H9 (cell line): Measurements from ENCODE around the gene CD151. TPM values are rescaled to one million over a fixed set of nuclear protein-coding genes. Genes with fewer than 3 reads are reported as not detected.
A peak's percentile ranks its signal among the peaks of the same experiment; 100 is the strongest.

Experiments
- DNase-seq: peaks from one replicate; pipeline ENCODE4 v3.0.0-alpha.2; 2017
- H2AFZ ChIP-seq: one replicate; pipeline ENCODE4 v1.6.1; 2013; ENCODE audit warnings: mild to moderate bottlenecking, low read length, control low read depth, moderate library complexity
- H2AK5ac ChIP-seq: 2 replicates; pipeline ENCODE4 v1.6.1; 2013; ENCODE audit warnings: low read length, control low read depth, mixed read lengths; ENCODE audit not compliant: insufficient read length
- H2BK120ac ChIP-seq: one replicate; pipeline ENCODE4 v1.6.1; 2013; ENCODE audit warnings: low read depth, mild to moderate bottlenecking, low read length, control low read depth, inconsistent platforms; ENCODE audit not compliant: poor library complexity, severe bottlenecking
- H2BK12ac ChIP-seq: 2 replicates; pipeline ENCODE4 v1.6.1; 2013; ENCODE audit warnings: low read length, control low read depth, mixed read lengths, low read depth; ENCODE audit not compliant: insufficient read length
- H2BK15ac ChIP-seq: 2 replicates; pipeline ENCODE4 v1.6.1; 2013; ENCODE audit warnings: low read depth, low read length, control low read depth
- H2BK20ac ChIP-seq: one replicate; pipeline ENCODE4 v1.6.1; 2013; ENCODE audit warnings: low read depth, mild to moderate bottlenecking, low read length, control low read depth, inconsistent platforms; ENCODE audit not compliant: poor library complexity, severe bottlenecking
- H2BK5ac ChIP-seq: 2 replicates; pipeline ENCODE4 v1.6.1; 2013; ENCODE audit warnings: low read length, control low read depth, mixed read lengths; ENCODE audit not compliant: insufficient read length
- H3K14ac ChIP-seq: 2 replicates; pipeline ENCODE4 v1.6.1; 2013; ENCODE audit warnings: low read length, control low read depth; ENCODE audit not compliant: insufficient read depth
- H3K18ac ChIP-seq: 2 replicates; pipeline ENCODE4 v1.6.1; 2013; ENCODE audit warnings: low read depth, mild to moderate bottlenecking, mixed read lengths, low read length, control low read depth; ENCODE audit not compliant: insufficient read length
- H3K23ac ChIP-seq: 2 replicates; pipeline ENCODE4 v1.6.1; 2013; ENCODE audit warnings: low read length, control low read depth, mixed read lengths, low read depth; ENCODE audit not compliant: insufficient read length
- H3K23me2 ChIP-seq: 2 replicates; pipeline ENCODE4 v1.6.1; 2013; ENCODE audit warnings: low read depth, mild to moderate bottlenecking, mixed read lengths, low read length, control low read depth; ENCODE audit not compliant: insufficient read length, poor library complexity, severe bottlenecking
- H3K27ac ChIP-seq: 2 replicates; pipeline ENCODE4 v1.5.1; 2013; ENCODE audit warnings: low read length, control low read depth, mixed read lengths, low read depth; ENCODE audit not compliant: insufficient read length
- H3K27me3 ChIP-seq: 2 replicates; pipeline ENCODE4 v1.6.1; 2013; ENCODE audit warnings: low read length, control low read depth, inconsistent platforms; ENCODE audit not compliant: insufficient read depth
- H3K4ac ChIP-seq: 2 replicates; pipeline ENCODE4 v1.6.1; 2013; ENCODE audit warnings: low read depth, mild to moderate bottlenecking, control low read depth, inconsistent platforms, low read length, moderate library complexity
- H3K4me1 ChIP-seq: 2 replicates; pipeline ENCODE4 v1.6.1; 2013; ENCODE audit warnings: low read length, control low read depth, inconsistent platforms; ENCODE audit not compliant: insufficient read depth
- H3K4me2 ChIP-seq: 2 replicates; pipeline ENCODE4 v1.6.1; 2013; ENCODE audit warnings: low read length, control low read depth, mixed read lengths; ENCODE audit not compliant: insufficient read length, insufficient read depth
- H3K56ac ChIP-seq: 2 replicates; pipeline ENCODE4 v1.6.1; 2013; ENCODE audit warnings: low read depth, mild to moderate bottlenecking, mixed read lengths, low read length, control low read depth; ENCODE audit not compliant: insufficient read length
- H3K79me1 ChIP-seq: 2 replicates; pipeline ENCODE4 v1.6.1; 2013; ENCODE audit warnings: low read depth, mild to moderate bottlenecking, moderate library complexity, low read length, control low read depth, inconsistent platforms; ENCODE audit not compliant: insufficient read depth, poor library complexity, severe bottlenecking
- H3K79me2 ChIP-seq: 2 replicates; pipeline ENCODE4 v1.6.1; 2013; ENCODE audit warnings: low read length, control low read depth, inconsistent platforms; ENCODE audit not compliant: insufficient read depth
- H3K9ac ChIP-seq: 2 replicates; pipeline ENCODE4 v1.6.1; 2013; ENCODE audit warnings: low read length, control low read depth, mixed read lengths; ENCODE audit not compliant: insufficient read length; ENCODE audit errors: extremely low read depth
- H3K9me3 ChIP-seq: one replicate; pipeline ENCODE4 v1.6.1; 2013; ENCODE audit warnings: low read depth, low read length, inconsistent platforms; ENCODE audit not compliant: control insufficient read depth
- H3T11ph ChIP-seq: one replicate; pipeline ENCODE4 v1.6.1; 2013; ENCODE audit warnings: mild to moderate bottlenecking, low read length, control low read depth, inconsistent platforms
- H4K20me1 ChIP-seq: one replicate; pipeline ENCODE4 v1.6.1; 2013; ENCODE audit not compliant: control insufficient read depth, insufficient read length, insufficient read depth
- H4K5ac ChIP-seq: 2 replicates; pipeline ENCODE4 v1.6.1; 2013; ENCODE audit warnings: low read depth, mild to moderate bottlenecking, mixed read lengths, low read length, control low read depth; ENCODE audit not compliant: insufficient read length
- H4K8ac ChIP-seq: replicated peaks from 2 replicates; pipeline ENCODE4 v1.6.1; 2013; ENCODE audit warnings: low read length, control low read depth, mixed read lengths, low read depth; ENCODE audit not compliant: insufficient read length
- H4K91ac ChIP-seq: 2 replicates; pipeline ENCODE4 v1.6.1; 2013; ENCODE audit warnings: low read depth, mild to moderate bottlenecking, moderate library complexity, mixed read lengths, low read length, control low read depth; ENCODE audit not compliant: insufficient read length
- H3K27ac Mint-ChIP-seq, 3 experiments: 2 replicates in 2 of 3; 3 replicates in 1 of 3; pipeline ENCODE4 v1.8.0; 2020 to 2021; ENCODE audit warnings: mixed read lengths in 3 of 3, mild to moderate bottlenecking in 1 of 3, moderate library complexity in 1 of 3
- H3K27me3 Mint-ChIP-seq: 2 replicates; pipeline ENCODE4 v1.8.0; 2021; ENCODE audit warnings: low read depth, mild to moderate bottlenecking, moderate library complexity, mixed read lengths
- H3K36me3 Mint-ChIP-seq, 3 experiments: 2 replicates in 2 of 3; 3 replicates in 1 of 3; pipeline ENCODE4 v1.8.0; 2020 to 2021; ENCODE audit warnings: low read depth in 3 of 3, mixed read lengths in 3 of 3; ENCODE audit not compliant: insufficient read depth in 1 of 3
- H3K4me1 Mint-ChIP-seq, 2 experiments: 2 replicates each; pipeline ENCODE4 v1.8.0; 2020; ENCODE audit warnings: mixed read lengths in 2 of 2
- H3K4me3 Mint-ChIP-seq, 2 experiments: 2 replicates in 1 of 2; 3 replicates in 1 of 2; pipeline ENCODE4 v1.8.0; 2020 to 2021; ENCODE audit warnings: mild to moderate bottlenecking in 2 of 2, mixed read lengths in 2 of 2, moderate library complexity in 1 of 2
- H3K9me3 Mint-ChIP-seq, 2 experiments: 2 replicates in 1 of 2; 3 replicates in 1 of 2; pipeline ENCODE4 v1.8.0; 2020; ENCODE audit warnings: mild to moderate bottlenecking in 2 of 2, mixed read lengths in 2 of 2, moderate library complexity in 1 of 2
- WGBS: extraction: QIAGEN DNeasy Blood & Tissue Kit; methylation state at CpG from one replicate; pipeline ENCODE4 v1.1.7; 2013; ENCODE audit warnings: missing lambda C conversion rate, low lambda C conversion rate, mixed read lengths; ENCODE audit not compliant: insufficient read length; ENCODE audit errors: extremely low coverage; 5-methylcytosine and 5-hydroxymethylcytosine counted together
- total RNA-seq: library from RNA; stranded (reverse); gene quantifications from 2 replicates; pipeline ENCODE4 v1.2.1, GENCODE V29; 2021
- TF ChIP-seq, protein P1 (sequence below): fragments of 200-600 bp; sonication (generic); conservative IDR thresholded peaks from 3 replicates; pipeline ENCODE4 v1.8.0; 2021; ENCODE audit warnings: antibody characterized with exemption, mild to moderate bottlenecking

CD151 gene
- total RNA-seq, 1 experiment from 2014 or later: 138 TPM

GRCh38 chr11:823441-824291 is 9.1 kb upstream of the CD151 start:
- Histone ChIP-seq H2BK15ac (no peak overlapping the region), H4K20me1 (no peaks in the 10 kb centered on the region)

More at GRCh38 chr11:823441-824291, 9.1 kb upstream of the CD151 start:
- Histone ChIP-seq H2AFZ (no peak overlapping the region), H2BK20ac (no peak overlapping the region), H3K9ac (no peak overlapping the region), H2AK5ac (no peak overlapping the region), H3K4ac (no peak overlapping the region), H3K23ac (no peak overlapping the region), H3K56ac (no peak overlapping the region), H3K27me3 (no peaks in the 10 kb centered on the region; the same call in 1 of the 2 replicates), H2BK12ac (no peak overlapping the region), H2BK120ac (no peak overlapping the region), H3K4me2 (no peak overlapping the region), H2BK5ac (no peak overlapping the region), H3K14ac (no peak overlapping the region), H3K79me1 (no peaks in the 10 kb centered on the region), H3K27ac (no peak overlapping the region), H3K9me3 (no peaks in the 10 kb centered on the region), H3K23me2 (peaks cover 12% of the 10 kb centered on the region), H3T11ph (no peak overlapping the region), H3K79me2 (no peaks in the 10 kb centered on the region), H4K8ac (no peak overlapping the region), H3K4me1 (no peaks in the 10 kb centered on the region; the same call in 1 of the 2 replicates), H3K18ac (no peak overlapping the region), H4K91ac (no peak overlapping the region), H4K5ac (no peak overlapping the region)
- H3K4me1 Mint-ChIP-seq: peaks cover 14 to 25% of the 10 kb centered on the region in 2 experiments
- peaks cover 0 to 26% (median 13%) of the 10 kb centered on the region in 3 experiments for H3K36me3 Mint-ChIP-seq
- TF ChIP-seq, protein P1, sequence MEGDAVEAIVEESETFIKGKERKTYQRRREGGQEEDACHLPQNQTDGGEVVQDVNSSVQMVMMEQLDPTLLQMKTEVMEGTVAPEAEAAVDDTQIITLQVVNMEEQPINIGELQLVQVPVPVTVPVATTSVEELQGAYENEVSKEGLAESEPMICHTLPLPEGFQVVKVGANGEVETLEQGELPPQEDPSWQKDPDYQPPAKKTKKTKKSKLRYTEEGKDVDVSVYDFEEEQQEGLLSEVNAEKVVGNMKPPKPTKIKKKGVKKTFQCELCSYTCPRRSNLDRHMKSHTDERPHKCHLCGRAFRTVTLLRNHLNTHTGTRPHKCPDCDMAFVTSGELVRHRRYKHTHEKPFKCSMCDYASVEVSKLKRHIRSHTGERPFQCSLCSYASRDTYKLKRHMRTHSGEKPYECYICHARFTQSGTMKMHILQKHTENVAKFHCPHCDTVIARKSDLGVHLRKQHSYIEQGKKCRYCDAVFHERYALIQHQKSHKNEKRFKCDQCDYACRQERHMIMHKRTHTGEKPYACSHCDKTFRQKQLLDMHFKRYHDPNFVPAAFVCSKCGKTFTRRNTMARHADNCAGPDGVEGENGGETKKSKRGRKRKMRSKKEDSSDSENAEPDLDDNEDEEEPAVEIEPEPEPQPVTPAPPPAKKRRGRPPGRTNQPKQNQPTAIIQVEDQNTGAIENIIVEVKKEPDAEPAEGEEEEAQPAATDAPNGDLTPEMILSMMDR: no peak
- WGBS: no CpG with 5 or more reads among the region's 53 CpGs
- H3K27me3 Mint-ChIP-seq: peaks cover 12% of the 10 kb centered on the region
- H3K27ac Mint-ChIP-seq: peak overlapping the region in 1 of 3 experiments; percentile 90; a peak in 1 of 7 replicates
- no peaks in the 10 kb centered on the region; a peak in 1 of 5 replicates for H3K9me3 Mint-ChIP-seq
- no peak overlapping the region for H3K4me3 Mint-ChIP-seq
- DNase-seq: no peak
